SJSA1 (cell line): ENCODE data around the gene TMEM164. TPM values are rescaled to one million over a fixed set of nuclear protein-coding genes. Genes with fewer than 3 reads are reported as not detected.

Experiments used
- DNase-seq, 2 experiments: peaks; one replicate each; pipeline ENCODE4 v3.0.0-alpha.2; 2015 to 2020; ENCODE audit warnings: low spot score in 2 of 2, low read depth in 1 of 2
- H3K27ac ChIP-seq: fragments of 250-450 bp; sonication (Bioruptor Pico); 2 replicates; pipeline ENCODE4 v1.5.1; 2020; ENCODE audit warnings: mild to moderate bottlenecking, moderate library complexity
- H3K27me3 ChIP-seq: fragments of 250-450 bp; sonication (Bioruptor Pico); replicated peaks from 2 replicates; pipeline ENCODE4 v1.5.1; 2020; ENCODE audit warnings: mild to moderate bottlenecking, moderate library complexity
- H3K36me3 ChIP-seq: fragments of 250-450 bp; sonication (Bioruptor Pico); 2 replicates; pipeline ENCODE4 v1.5.1; 2020; ENCODE audit warnings: mild to moderate bottlenecking
- H3K4me1 ChIP-seq: fragments of 250-450 bp; sonication (Bioruptor Pico); replicated peaks from 2 replicates; pipeline ENCODE4 v1.6.1; 2021; ENCODE audit warnings: mild to moderate bottlenecking
- H3K4me3 ChIP-seq: fragments of 250-450 bp; sonication (Bioruptor Pico); 2 replicates; pipeline ENCODE4 v1.5.1; 2020; ENCODE audit warnings: mild to moderate bottlenecking
- H3K9me3 ChIP-seq: fragments of 250-450 bp; sonication (Bioruptor Pico); replicated peaks from 2 replicates; pipeline ENCODE4 v1.5.1; 2020; ENCODE audit warnings: mild to moderate bottlenecking
- total RNA-seq: library from RNA; depleted of rRNA; stranded (reverse); fragments of >200 nt; shearing (Covaris generic); gene quantifications from 2 replicates; pipeline ENCODE4 v1.2.3, GENCODE V29; 2014

TMEM164 gene
- total RNA-seq, 1 experiment from 2014 or later: 104 TPM

DNA sequence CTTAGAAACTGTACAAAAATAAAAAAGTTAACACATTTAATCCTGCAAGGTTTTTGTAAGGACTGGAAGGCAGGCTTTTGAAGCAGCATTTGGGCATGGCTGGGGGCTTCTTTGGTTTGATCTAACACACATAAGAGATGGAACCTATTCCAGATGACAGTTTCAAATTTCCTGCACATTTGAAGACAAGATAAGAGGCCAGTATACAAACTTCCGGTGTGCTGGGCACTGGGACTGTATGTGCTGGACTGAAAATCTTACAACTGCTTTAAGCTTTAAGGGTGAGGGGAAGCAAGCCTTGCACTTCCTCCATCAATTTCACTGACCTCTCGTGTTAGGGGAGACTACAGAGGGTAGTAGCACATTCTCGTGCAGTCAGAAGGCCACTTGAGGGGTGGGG, 192.1 kb downstream of the TMEM164 start:
- no peaks in the 10 kb centered on the region for H3K36me3 ChIP-seq
- no peak overlapping the region for H3K27ac ChIP-seq
- no peaks in the 10 kb centered on the region for H3K27me3 ChIP-seq
- no peaks in the 10 kb centered on the region for H3K4me1 ChIP-seq
- H3K4me3 ChIP-seq: no peak overlapping the region
- DNase-seq: no peak
- no peaks in the 10 kb centered on the region for H3K9me3 ChIP-seq

DNA sequence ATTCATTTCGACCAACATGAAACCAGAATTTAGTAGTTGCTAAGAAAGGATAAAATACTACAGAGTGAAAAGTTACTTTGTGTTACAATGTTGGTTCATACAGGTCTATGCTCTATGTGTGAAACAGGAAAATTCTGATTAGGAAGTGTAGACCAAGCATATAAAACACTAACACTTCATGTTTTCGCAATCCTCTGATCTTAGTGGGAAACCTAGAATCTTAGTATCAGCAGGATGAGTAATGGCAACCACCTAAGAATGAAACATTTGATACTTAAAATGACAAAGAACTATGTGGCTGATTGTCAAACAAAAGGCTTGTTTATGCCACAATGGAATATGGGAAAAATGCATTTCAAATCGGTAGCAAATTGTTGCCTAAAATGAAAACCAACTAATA, 198.9 kb downstream of the TMEM164 start:
- Histone ChIP-seq H3K9me3 (no peaks in the 10 kb centered on the region), H3K27me3 (no peaks in the 10 kb centered on the region), H3K4me1 (peaks cover 8% of the 10 kb centered on the region), H3K27ac (no peak overlapping the region), H3K36me3 (no peaks in the 10 kb centered on the region), H3K4me3 (no peak overlapping the region)
- no peak for DNase-seq

DNA sequence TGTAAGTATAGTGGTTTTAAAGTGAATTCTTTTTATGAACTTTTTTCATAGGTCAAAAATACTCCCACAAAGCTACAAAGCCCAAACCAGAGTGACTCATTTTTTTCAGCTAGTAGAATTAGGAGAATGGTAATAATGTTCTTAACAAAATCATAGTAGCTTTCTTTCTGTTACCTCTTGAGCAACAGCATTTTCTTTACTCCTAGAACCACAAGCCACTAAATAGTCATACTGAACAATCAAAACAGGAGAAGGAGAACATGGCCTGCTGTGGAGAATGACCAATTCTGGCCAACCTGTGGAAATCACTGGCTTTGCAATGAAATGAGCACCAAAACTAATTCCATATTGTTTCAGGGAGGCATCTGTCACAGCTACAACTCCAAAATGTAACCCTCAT, 202.1 kb downstream of the TMEM164 start:
- no peaks in the 10 kb centered on the region for H3K9me3 ChIP-seq
- peaks cover 17% of the 10 kb centered on the region for H3K4me1 ChIP-seq
- no peaks in the 10 kb centered on the region for H3K36me3 ChIP-seq
- no peak overlapping the region for H3K4me3 ChIP-seq
- no peak for DNase-seq
- no peak overlapping the region for H3K27ac ChIP-seq
- H3K27me3 ChIP-seq: no peaks in the 10 kb centered on the region

DNA sequence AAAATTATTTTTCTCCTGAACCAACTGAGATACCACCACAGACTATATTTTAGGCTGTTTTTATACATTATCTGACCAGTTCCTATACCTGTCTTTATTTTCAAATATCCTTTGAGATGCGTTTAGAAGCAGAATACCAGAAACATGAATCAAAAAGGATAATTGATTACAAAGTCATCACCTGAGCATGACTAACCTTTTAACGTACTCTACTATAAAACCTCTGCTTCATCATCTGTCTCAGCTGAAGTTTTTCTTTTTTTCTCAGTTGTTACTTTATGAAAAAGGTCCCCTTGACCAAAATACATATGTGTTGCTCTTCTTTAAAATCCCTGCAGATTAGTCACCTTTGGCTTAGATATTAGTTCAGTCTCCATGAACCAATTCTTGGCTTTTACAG, 205.2 kb downstream of the TMEM164 start:
- Histone ChIP-seq H3K9me3 (no peaks in the 10 kb centered on the region), H3K4me3 (no peak overlapping the region), H3K27ac (no peak overlapping the region), H3K36me3 (no peaks in the 10 kb centered on the region), H3K27me3 (no peaks in the 10 kb centered on the region), H3K4me1 (peaks cover 31% of the 10 kb centered on the region)
- DNase-seq: no peak

DNA sequence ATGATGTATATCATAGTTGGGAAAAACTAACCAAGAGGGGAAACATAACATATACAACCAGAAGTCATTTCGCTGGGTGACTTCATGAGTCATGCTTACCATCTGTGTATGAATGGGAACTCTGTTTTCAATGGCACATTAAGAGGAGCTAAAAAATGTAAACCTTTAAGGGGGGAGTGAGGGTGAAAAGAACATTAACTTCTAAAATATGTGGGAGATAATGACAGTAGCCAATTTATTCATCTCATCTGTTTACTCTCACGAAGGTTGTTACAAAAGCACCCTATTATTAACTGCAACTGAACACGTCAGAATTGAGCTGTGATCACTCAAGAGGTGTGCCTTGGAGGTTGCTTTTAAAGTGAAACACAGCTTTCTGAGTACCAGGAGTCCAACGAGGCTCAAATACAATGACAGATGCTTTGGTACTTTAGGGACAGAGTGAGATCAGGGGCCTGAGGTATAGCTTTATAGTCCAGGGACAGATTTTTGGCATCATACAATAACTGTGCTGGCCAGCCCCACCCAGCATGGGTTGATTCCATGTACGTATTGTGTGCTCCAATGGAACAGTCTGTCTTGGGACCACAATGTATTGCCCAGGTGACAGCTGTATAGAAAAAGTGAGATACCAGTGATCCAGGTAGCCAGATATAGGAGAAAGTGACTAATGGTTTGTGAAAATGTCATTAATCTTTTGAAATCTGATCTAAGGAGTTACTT, 207.7 kb downstream of the TMEM164 start:
- H3K27ac ChIP-seq: peak overlapping the region; percentile 88

DNA sequence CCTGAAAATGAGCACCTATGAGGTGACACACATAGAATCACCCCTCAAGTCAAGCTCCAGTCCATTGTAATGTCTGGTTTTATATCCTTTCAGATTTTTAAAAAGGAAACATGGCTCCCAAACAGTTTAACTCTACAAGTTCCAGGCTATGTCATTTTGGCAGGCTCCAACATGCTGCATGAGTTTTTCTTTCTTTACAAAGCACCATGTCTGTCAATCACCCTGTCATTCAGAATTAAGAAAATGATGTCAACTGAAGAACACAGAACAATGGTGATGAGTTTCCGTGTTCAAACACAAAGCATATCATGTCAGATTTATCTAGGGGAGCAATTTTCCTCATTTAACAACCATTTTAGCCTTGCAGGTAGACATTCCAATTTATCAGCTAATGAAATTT, 208.4 kb downstream of the TMEM164 start:
- no peaks in the 10 kb centered on the region for H3K9me3 ChIP-seq
- H3K27ac ChIP-seq: peak overlapping the region; percentile 88
- H3K4me3 ChIP-seq: no peak overlapping the region
- H3K36me3 ChIP-seq: no peaks in the 10 kb centered on the region
- H3K27me3 ChIP-seq: no peaks in the 10 kb centered on the region
- peaks cover 31% of the 10 kb centered on the region for H3K4me1 ChIP-seq
- no peak for DNase-seq

More for the DNA sequence above, 207.7 kb downstream of the TMEM164 start:
- H3K9me3 ChIP-seq: no peaks in the 10 kb centered on the region
- no peaks in the 10 kb centered on the region for H3K27me3 ChIP-seq
- H3K4me1 ChIP-seq: peaks cover 29% of the 10 kb centered on the region
- DNase-seq: peak in 1 of 2 experiments; percentile 85
- 0 out of 2 replicates have a peak overlapping the region, but pooled peaks have one; percentile 6 for H3K4me3 ChIP-seq
- no peaks in the 10 kb centered on the region for H3K36me3 ChIP-seq

DNA sequence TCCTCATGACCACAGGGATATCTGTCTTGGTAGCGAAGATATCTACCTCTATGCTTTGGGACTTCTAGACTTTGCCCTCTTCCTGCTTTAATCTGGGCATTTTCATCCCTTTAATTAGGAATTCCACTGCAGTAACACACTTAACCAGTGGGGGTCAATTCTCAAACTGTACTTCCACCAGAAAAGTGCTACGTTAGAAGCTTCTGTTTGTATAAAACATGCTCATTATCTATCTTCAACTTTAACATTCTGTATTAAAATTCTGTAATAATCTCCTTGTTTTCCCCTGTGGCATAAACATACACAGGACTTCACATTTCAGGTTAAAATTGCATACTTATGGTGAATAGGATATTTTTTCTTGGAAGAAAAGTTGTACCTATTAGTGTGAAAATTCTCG, 209.4 kb downstream of the TMEM164 start:
- H3K27ac ChIP-seq: no peak overlapping the region
- no peak for DNase-seq
- no peaks in the 10 kb centered on the region for H3K27me3 ChIP-seq
- H3K36me3 ChIP-seq: no peaks in the 10 kb centered on the region
- H3K9me3 ChIP-seq: no peaks in the 10 kb centered on the region
- no peak overlapping the region for H3K4me3 ChIP-seq
- peaks cover 33% of the 10 kb centered on the region for H3K4me1 ChIP-seq

DNA sequence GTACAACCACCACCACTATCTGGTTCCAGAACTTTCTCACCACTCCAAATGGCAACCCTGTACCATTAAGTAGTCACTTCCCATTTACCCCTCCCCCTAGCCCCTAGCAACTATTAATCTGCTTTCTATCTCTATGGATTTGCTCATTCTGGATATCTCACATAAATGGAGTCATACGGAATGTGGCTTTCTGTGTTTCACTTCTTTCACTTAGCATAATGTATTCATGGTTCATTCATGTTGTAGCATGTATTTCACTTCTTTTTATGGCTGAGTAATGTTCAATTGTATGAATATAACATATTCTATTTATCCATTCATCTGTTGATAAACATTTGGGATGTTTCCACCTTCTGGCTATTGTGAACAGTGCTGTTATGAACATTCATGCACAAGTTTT, 210.3 kb downstream of the TMEM164 start:
- H3K9me3 ChIP-seq: no peaks in the 10 kb centered on the region
- no peak for DNase-seq
- H3K4me1 ChIP-seq: peaks cover 38% of the 10 kb centered on the region
- no peaks in the 10 kb centered on the region for H3K27me3 ChIP-seq
- no peak overlapping the region for H3K27ac ChIP-seq
- no peaks in the 10 kb centered on the region for H3K36me3 ChIP-seq
- no peak overlapping the region for H3K4me3 ChIP-seq

DNA sequence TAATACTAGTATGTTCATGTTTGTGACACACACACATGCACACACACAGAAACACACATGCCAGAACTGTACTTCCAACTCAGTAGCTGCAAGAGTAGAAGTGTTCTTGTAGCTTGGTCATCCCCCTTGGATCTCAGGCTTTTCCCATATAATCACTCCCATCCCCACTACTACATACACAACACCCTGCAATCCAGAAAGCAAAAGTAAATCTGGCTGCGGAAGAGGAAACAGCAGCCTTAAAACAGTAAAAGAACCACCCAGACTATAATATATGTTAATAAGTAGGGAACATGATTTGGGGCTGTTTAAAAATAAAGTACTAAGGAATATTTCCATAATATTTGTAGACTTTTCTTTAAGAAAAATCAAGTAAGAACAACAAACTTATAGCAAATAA, 211.8 kb downstream of the TMEM164 start:
- no peak overlapping the region for H3K4me3 ChIP-seq
- H3K9me3 ChIP-seq: no peaks in the 10 kb centered on the region
- H3K27ac ChIP-seq: no peak overlapping the region
- no peaks in the 10 kb centered on the region for H3K36me3 ChIP-seq
- H3K27me3 ChIP-seq: no peaks in the 10 kb centered on the region
- H3K4me1 ChIP-seq: peaks cover 41% of the 10 kb centered on the region
- no peak for DNase-seq

DNA sequence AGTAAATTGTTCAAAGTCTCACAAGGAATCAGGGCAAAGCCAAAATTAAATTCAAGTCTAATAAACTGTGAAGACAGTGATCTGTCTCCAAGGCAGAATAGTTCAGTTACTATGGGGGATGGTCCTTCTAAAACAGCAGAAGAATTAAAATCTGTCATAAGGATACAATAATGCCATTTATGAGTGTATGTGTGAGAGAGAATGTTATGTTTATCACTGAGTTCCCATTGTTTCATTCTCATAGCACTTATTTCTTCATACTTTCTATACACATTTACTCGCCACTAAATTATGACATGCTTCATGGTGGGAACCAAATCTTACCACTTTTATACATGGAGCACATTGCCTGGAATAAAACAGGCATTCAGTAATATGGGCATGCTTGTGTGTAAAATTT, 212.5 kb downstream of the TMEM164 start:
- no peaks in the 10 kb centered on the region for H3K9me3 ChIP-seq
- no peak overlapping the region for H3K4me3 ChIP-seq
- no peak overlapping the region for H3K27ac ChIP-seq
- H3K27me3 ChIP-seq: no peaks in the 10 kb centered on the region
- H3K4me1 ChIP-seq: peaks cover 42% of the 10 kb centered on the region
- DNase-seq: no peak
- H3K36me3 ChIP-seq: no peaks in the 10 kb centered on the region

DNA sequence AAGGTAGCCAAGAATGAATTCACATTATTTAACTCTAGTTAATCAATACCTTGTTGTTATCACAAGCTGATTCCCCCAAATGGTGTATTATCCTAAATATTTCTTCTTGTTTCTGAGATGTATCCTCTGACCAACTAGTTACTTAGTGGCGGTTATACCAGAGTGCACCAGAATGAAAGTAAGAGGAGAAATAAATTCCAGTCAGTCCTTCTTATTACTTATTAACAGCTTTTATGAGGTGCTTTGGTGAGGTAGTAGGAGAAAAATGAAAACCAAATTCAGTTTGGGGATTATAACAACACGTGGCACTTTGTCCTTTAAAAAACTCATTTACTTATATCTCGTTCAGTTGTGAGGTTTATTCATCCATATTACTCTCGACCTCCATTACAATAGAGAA, 213.1 kb downstream of the TMEM164 start:
- no peak overlapping the region for H3K4me3 ChIP-seq
- no peak overlapping the region for H3K27ac ChIP-seq
- H3K27me3 ChIP-seq: no peaks in the 10 kb centered on the region
- peaks cover 39% of the 10 kb centered on the region for H3K4me1 ChIP-seq
- DNase-seq: no peak
- H3K36me3 ChIP-seq: no peaks in the 10 kb centered on the region
- no peaks in the 10 kb centered on the region for H3K9me3 ChIP-seq

DNA sequence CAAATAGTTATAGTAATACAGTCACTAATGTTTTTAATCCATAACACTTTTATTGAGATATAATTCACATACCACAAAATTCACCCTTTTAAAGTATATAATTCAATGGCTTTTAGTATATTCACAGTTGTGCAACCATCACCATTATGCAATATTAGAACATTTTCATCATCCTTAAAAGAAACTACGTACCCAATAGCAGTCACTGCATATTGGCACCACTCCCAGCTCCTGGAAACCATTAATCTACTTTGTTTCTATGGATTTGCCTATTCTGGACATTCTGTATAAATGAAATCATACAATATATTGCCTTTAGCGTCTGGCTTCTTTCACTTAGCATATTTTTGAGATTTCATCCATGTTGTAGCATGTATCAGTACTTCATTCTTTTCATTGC, 215.7 kb downstream of the TMEM164 start:
- DNase-seq: no peak
- no peak overlapping the region for H3K27ac ChIP-seq
- H3K27me3 ChIP-seq: no peaks in the 10 kb centered on the region

DNA sequence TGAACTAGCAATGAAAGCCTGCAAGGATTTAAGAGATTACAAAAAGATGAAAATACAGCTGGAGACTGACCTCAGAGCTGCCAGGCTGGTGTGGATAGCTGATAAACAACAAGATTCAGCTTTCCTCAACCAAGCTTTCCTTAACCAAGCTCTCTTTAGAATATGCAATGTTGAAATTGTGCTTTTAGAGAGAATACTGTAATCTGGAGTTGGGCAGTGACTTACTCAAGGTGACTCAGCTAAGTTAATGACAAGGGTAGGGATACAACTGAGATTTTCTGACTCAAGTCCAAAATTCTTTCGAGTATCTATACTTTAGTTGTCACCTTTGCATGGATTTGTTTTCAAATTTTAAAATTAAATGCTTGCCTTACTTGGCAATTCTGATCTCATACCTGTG, 217.0 kb downstream of the TMEM164 start:
- Histone ChIP-seq H3K36me3 (no peaks in the 10 kb centered on the region), H3K27ac (peak overlapping the region; percentile 38), H3K4me1 (peaks cover 32% of the 10 kb centered on the region), H3K4me3 (no peak overlapping the region), H3K9me3 (no peaks in the 10 kb centered on the region), H3K27me3 (no peaks in the 10 kb centered on the region)
- peak in 1 of 2 experiments; percentile 11 for DNase-seq

More for the DNA sequence above, 215.7 kb downstream of the TMEM164 start:
- Histone ChIP-seq H3K4me3 (no peak overlapping the region), H3K36me3 (no peaks in the 10 kb centered on the region), H3K9me3 (no peaks in the 10 kb centered on the region), H3K4me1 (peaks cover 32% of the 10 kb centered on the region)

DNA sequence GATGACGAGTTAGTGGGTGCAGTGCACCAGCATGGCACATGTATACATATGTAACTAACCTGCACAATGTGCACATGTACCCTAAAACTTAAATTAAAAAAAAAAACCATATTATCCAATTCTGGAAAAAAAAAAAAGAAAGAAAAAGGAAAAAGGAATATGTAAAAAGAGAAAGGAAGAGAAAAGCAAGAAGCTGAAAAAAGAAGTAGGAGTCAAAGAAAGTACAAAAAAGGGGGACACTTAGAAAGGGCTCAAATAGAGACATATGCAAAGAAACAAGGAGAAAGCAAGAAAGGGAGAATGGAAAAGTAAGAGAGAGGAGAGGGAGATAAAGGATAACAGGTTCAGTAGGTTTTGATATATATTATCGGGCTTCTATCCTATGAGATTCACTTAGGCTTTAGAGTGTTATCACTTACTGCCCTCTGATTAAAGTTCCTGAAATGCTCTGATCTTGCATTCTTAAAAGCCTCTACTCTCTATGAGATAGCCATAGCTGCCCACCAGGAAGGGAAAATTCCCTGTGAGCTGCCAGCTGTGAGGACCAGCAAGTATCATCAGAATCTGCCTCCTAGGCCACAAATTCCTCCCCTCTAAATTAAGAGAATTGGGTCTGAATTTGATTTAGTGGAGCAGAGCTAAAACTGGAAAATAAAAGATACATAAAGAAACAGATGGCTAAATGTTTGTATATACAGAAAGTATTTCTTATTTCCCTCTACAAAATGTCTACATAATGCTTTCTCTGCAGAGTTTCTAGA, 219.8 kb downstream of the TMEM164 start:
- Histone ChIP-seq H3K27ac (no peak overlapping the region), H3K4me3 (no peak overlapping the region), H3K36me3 (no peaks in the 10 kb centered on the region), H3K9me3 (no peaks in the 10 kb centered on the region), H3K4me1 (peaks cover 24% of the 10 kb centered on the region), H3K27me3 (no peaks in the 10 kb centered on the region)
- no peak for DNase-seq
